HG02884 (cell line): ENCODE results near the gene BGLAP.

Source experiments
- ATAC-seq: cut with Tn5 transposase; IDR thresholded peaks from one replicate; pipeline ENCODE4 v1.9.1; 2021; ENCODE audit warnings: mild to moderate bottlenecking, moderate library complexity; ENCODE audit not compliant: unreplicated experiment

The BGLAP gene

DNA sequence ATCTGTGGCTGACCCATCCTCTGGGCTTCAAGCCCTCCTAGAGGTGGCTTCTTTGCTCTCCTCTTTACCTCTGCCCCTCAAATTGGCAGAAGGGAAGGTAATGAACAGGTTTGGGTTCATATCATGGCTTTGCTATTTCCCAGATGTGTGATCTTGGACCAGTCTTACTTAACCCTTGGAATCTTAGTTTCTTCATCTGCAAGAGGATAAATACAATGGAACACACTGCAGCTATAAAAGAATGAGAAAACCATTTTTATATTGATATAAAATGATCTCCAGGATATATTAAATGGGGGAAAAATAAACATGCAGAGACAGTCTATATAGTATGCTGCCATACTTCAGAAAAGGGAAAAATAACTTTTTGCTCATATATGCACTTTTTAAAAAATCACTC, 47.9 kb downstream of the BGLAP start:
- no peak for ATAC-seq

DNA sequence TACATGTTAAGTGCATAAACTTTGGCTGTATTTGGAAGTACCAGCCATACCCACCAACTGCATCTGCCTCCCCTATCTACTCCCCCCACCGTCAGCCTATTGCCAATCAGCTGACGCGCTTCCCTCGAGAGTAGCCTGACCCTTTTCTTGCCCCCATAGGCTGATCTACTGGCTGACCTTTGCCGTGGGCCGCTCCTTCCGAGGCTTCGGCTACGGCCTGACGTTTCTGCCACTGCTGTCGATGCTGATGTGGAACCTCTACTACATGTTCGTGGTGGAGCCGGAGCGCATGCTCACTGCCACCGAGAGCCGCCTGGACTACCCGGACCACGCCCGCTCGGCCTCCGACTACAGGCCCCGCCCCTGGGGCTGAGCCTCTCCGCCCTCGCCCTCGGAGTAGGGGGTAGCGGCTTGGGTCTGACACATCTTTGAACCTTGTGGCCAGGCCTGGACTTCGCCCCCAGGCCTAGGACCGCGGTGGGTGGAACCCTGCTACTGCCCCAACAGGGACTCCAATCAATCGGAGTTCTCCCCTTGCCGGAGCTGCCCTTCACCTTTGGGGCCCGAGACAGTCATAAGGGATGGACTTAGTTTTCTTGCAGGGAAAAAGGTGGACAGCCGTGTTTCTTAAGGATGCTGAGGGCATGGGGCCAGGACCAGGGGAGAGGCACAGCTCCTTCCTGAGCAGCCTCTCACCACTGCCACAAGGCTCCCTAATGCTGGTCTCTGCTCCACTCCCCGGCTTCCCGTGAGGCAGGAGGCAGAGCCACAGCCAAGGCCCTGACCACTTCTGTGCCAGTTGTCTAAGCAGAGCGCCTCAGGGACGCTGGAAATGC, 49.5 kb downstream of the BGLAP start:
- ATAC-seq, result no peak
